ENCODE results near the gene CALB2. TPM values are rescaled to one million over a fixed set of nuclear protein-coding genes. Genes with fewer than 3 reads are reported as not detected.

Gene CALB2
- total and polyA plus RNA-seq, 2 of the 13 experiments (the other 11 are each of a cell fraction or from before 2014, with no cell fraction given): 0.37 to 0.40 TPM

DNA sequence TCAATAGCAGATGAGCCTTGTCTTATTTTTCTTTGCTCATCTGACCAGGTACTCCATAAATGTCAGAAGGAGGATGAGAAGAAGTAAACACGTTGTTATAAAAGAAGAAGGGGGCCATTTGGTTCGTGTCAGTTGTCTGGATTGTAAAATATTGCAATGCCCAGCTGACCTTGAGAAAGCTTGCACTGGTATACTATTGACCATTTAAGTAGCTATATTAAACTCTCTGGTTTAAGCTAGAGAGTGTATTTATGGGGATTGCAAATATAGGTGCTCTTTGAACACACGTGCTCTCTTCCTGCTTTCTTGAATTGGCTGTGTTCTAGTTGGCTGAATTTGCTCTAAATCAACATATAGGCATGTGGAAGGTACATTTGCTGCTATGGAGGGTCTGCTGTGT, 43.3 kb upstream of the CALB2 start (continued):
- TF ChIP-seq, protein P1, sequence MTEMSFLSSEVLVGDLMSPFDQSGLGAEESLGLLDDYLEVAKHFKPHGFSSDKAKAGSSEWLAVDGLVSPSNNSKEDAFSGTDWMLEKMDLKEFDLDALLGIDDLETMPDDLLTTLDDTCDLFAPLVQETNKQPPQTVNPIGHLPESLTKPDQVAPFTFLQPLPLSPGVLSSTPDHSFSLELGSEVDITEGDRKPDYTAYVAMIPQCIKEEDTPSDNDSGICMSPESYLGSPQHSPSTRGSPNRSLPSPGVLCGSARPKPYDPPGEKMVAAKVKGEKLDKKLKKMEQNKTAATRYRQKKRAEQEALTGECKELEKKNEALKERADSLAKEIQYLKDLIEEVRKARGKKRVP (CRISPR knock-in tag; IDR thresholded peaks at IDR 0.05): no peak
- TF ChIP-seq, protein P2, sequence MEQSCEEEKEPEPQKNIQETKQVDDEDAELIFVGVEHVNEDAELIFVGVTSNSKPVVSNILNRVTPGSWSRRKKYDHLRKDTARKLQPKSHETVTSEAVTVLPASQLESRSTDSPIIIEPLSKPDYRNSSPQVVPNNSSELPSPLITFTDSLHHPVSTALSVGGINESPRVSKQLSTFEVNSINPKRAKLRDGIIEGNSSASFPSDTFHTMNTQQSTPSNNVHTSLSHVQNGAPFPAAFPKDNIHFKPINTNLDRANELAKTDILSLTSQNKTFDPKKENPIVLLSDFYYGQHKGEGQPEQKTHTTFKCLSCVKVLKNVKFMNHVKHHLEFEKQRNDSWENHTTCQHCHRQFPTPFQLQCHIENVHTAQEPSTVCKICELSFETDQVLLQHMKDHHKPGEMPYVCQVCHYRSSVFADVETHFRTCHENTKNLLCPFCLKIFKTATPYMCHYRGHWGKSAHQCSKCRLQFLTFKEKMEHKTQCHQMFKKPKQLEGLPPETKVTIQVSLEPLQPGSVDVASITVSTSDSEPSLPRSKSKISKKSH (CRISPR knock-in tag; IDR thresholded peaks at IDR 0.05; ENCODE audit: borderline replicate concordance): no peak
- no peak for TF ChIP-seq ZNF20 (CRISPR knock-in tag; IDR thresholded peaks at IDR 0.05)
- TF ChIP-seq HNRNPLL (IDR thresholded peaks at IDR 0.05; ENCODE audit: low read depth, low read length, poor library complexity, severe bottlenecking): no peak
- TF ChIP-seq, protein P3, sequence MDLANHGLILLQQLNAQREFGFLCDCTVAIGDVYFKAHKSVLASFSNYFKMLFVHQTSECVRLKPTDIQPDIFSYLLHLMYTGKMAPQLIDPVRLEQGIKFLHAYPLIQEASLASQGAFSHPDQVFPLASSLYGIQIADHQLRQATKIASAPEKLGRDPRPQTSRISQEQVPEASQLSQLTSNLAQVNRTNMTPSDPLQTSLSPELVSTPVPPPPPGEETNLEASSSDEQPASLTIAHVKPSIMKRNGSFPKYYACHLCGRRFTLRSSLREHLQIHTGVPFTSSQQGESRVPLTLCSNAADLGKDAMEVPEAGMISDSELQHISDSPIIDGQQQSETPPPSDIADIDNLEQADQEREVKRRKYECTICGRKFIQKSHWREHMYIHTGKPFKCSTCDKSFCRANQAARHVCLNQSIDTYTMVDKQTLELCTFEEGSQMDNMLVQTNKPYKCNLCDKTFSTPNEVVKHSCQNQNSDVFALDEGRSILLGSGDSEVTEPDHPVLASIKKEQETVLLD (CRISPR knock-in tag; IDR thresholded peaks at IDR 0.05; ENCODE audit: low read depth): no peak
- TF ChIP-seq, protein P4, sequence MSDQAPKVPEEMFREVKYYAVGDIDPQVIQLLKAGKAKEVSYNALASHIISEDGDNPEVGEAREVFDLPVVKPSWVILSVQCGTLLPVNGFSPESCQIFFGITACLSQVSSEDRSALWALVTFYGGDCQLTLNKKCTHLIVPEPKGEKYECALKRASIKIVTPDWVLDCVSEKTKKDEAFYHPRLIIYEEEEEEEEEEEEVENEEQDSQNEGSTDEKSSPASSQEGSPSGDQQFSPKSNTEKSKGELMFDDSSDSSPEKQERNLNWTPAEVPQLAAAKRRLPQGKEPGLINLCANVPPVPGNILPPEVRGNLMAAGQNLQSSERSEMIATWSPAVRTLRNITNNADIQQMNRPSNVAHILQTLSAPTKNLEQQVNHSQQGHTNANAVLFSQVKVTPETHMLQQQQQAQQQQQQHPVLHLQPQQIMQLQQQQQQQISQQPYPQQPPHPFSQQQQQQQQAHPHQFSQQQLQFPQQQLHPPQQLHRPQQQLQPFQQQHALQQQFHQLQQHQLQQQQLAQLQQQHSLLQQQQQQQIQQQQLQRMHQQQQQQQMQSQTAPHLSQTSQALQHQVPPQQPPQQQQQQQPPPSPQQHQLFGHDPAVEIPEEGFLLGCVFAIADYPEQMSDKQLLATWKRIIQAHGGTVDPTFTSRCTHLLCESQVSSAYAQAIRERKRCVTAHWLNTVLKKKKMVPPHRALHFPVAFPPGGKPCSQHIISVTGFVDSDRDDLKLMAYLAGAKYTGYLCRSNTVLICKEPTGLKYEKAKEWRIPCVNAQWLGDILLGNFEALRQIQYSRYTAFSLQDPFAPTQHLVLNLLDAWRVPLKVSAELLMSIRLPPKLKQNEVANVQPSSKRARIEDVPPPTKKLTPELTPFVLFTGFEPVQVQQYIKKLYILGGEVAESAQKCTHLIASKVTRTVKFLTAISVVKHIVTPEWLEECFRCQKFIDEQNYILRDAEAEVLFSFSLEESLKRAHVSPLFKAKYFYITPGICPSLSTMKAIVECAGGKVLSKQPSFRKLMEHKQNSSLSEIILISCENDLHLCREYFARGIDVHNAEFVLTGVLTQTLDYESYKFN (CRISPR knock-in tag; conservative IDR thresholded peaks at IDR 0.05): no peak
- no peak for TF ChIP-seq SATB2 (CRISPR knock-in tag; IDR thresholded peaks at IDR 0.05)
